Jurkat, Clone E6-1 (cell line): ENCODE results near the gene CEP128.

Experiments
- DNase-seq: peaks from one replicate; pipeline ENCODE4 v3.0.0-alpha.2; 2011; ENCODE audit warnings: low read depth, low spot score
- H3K4me3 ChIP-seq: 2 replicates; pipeline ENCODE4 v1.5.1; 2011; ENCODE audit warnings: mild to moderate bottlenecking, low read length, control low read depth, moderate library complexity

CEP128 gene

DNA sequence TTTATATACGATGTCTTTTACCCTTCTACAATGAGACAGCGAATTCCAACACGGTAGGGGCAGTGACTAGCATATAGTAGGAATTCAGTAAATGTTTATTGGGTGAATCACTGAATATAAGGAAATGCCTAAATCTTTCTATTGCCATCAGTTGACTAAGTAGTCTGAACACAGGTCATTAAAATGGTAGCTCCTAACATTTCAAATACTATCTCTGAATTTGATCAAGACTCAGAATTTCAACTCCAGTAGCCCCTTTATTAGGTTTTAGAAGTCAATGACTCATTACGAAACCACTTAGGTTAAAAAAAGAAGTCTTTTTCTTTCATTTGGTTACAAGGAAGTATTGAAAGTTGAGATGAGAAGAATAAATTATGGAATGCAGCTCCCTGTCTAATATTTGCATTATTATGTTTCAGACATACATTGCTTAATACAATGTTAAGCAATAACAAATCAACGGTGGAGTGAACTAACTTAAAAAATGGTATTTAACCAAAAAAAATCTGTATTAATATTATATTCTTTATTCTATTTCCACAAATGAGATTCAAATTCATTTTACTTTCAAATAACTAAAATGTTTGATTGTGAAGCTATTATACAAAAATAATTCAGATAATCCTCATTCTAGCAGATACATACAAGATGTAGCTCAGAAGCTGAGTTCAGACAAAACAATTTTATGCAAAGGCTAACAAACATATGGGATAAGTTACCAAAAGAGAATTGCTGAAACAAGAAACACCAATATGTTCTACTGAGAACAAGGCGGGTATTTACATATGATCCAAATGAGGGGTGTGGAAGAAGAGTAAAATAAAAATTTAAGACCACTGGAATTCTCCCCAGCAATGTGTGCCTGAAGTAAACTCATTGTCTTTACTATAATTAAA lies 302.7 kb downstream of the CEP128 start:
- no peak for DNase-seq

DNA sequence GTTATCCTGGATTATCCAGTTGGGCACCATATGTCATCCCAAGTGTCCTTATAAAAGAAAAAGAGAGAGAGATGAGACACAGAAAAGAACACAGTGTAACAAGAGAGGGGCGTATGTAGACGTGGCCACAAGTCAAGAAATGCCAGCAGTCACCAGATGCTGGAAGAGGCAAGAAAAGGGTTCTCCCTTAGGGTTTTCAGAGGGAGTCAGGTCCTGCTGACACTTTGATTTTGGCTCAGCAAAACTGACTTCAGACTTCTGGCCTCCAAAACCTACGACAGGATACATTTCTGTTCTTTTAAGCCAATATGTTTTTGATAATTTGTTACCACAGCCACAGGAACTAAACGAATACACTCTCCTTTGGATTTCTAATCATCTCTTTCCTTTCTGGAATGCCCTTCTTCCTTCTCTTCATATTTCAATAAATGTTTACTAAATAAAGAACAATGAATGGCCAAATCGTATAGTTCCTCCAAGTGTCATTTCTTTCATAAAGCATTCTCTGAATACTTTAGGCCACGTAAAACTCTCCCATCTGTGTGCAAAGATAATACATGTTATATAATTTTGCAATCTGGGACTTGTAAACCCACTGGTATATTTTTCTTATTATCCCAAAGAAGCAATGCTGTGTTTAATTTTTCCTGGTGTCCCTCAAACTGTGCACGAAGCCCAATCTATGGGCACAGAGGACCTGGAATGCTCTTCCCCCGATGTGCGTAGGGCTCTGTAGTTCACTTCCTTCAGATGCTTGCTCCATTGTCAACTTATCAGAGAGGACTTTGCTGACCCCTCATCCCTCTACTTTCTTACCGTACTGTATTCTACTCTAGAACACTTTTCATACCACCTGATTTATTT lies 303.6 kb downstream of the CEP128 start:
- H3K4me3 ChIP-seq, result no peak overlapping the region
- no peak for DNase-seq

More for the DNA sequence above, 302.7 kb downstream of the CEP128 start:
- no peak overlapping the region for H3K4me3 ChIP-seq

DNA sequence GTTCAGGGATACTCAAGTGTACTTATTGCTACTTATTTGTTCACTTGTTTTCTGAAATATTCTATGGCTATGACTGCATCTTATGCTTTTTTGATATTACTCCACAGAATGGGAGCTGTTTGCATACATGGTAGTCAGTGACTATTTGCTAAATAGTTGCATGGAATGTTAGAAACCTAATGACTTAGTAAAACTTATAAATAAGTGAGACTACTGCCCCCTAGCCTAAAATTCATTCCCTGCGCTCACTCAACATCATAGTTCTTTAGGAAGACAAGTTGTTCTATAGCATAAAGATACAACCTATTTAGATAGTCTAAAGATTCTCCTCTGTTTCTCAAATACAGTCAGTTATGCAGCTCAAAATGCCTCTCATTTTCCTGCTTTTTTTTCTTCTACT lies 305.5 kb downstream of the CEP128 start:
- peak; percentile 17 for DNase-seq
- no peak overlapping the region for H3K4me3 ChIP-seq

DNA sequence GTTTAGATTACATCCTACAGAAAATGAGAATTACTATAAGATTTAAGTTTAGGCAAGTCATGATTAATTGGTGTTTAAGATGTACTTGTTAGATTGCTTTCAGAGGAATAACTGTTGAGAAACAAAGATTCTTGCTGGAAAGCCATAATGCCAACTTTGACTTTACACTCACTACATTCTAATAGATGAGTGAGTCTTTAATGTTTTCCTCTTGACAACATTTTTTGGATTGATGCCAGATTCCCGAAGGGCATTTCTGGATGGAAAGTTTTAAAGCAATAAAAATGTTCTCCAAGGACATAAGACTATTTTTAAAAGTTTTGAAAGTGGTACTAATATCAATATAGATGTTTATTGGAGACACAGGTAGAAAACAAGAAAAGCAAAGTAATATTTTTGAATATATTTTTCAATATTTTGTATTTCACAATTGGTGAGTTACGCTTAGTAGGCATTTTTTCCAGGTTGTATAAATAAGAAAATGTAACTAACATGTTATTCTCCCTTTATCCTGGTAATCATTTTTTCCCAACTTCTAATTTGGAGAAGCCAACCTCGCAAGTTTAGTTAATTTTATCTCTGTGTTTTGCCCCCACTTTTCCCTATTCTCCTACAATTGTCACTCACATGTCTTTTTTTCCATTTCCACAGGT lies 307.3 kb downstream of the CEP128 start:
- no peak overlapping the region for H3K4me3 ChIP-seq
- no peak for DNase-seq

DNA sequence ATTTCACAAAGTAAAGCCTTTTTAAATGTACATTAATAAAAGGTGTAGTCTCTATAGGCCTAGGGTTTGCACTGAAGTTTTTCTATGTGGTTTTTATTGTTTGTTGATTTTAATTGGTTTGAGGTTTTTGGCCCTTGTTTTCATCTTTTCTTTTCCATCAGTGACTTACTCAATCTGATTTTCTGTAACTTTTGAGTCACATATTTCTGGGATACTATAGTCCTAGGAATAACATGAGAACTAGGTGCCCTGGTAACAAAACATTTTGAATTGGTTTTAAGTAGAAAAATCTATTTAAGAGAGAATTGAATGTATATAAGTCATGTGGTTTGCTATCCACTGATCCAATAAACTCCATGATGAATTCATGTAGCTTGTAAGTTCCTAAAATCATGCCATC lies 311.9 kb downstream of the CEP128 start:
- no peak for DNase-seq
- no peak overlapping the region for H3K4me3 ChIP-seq

DNA sequence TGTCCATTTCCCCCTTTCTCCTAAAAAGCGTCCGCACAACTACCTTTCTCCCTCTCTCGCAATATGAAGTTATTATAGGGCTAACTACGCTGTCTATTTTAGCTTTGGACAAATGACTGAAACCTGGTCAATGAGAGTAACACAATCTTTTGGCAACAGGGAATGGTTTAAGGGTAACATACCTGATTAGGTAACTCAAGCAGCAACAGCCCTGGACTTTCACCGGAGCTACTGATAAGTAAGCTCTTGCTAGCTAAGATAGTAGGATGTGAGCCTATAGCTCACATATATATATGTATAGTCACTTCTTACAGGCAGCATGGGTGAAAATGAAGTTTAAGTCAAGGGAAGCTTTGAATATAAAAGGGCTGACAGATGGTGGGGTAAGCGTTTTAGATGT lies 313.0 kb downstream of the CEP128 start:
- DNase-seq, result no peak

DNA sequence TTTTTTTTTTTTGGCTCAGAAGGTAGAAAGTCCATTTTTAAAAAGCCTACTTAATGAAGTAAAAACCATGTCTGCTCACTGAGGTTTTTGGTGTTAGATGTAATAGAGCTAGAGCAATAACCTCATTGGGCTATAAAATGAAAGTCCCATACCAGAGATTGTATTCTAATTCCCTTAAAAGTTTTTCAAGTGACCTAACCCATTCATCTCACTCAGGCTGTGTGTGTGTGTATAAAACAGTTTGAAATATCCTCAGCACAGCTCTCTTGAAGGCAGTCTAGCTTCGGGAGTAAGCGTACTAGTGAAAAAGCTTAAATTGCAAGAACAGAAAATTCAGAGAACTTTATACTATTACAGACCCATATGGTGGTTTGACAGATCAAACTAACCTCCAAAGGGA lies 313.8 kb downstream of the CEP128 start:
- no peak for DNase-seq
- no peak overlapping the region for H3K4me3 ChIP-seq

More for the DNA sequence above, 313.0 kb downstream of the CEP128 start:
- H3K4me3 ChIP-seq, result no peak overlapping the region

DNA sequence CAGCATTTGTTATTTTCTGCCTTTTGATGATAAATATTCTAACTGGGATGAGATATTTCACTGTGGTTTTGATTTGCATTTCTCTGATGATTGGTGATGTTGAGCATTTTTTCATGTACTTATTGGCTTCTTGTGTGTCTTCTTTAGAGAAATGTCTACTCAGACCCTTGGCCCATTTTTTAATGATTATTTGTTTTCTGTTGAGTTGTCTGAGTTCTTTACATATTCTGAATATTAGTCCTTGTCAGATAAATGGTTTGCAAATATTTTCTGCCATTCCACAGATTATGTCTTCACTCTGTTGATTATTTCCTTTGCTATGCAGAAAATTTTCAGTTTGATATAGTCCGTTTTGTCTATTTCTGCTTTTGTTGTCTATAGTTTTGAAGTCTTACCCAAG lies 317.0 kb downstream of the CEP128 start:
- no peak overlapping the region for H3K4me3 ChIP-seq
- DNase-seq, result no peak

DNA sequence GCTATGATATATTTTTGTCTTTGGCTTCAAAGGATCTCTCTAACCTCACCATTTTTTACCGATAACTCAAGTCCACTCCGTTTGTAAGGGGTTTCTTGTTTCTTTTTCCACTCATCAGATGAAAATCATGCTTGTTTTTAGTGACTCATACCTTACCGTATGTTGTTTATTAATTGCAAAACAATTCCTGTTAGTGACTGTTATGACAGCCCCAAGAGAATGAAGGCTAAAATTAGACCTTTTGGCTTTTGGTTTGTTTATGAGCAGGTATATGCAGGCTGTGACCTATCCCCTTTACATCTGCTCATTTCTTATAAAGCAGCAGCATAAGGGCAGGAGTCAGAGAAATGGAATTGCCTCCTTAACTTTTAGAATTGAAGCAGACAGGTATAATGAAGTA lies 319.8 kb downstream of the CEP128 start:
- no peak for DNase-seq
- H3K4me3 ChIP-seq, result no peak overlapping the region

DNA sequence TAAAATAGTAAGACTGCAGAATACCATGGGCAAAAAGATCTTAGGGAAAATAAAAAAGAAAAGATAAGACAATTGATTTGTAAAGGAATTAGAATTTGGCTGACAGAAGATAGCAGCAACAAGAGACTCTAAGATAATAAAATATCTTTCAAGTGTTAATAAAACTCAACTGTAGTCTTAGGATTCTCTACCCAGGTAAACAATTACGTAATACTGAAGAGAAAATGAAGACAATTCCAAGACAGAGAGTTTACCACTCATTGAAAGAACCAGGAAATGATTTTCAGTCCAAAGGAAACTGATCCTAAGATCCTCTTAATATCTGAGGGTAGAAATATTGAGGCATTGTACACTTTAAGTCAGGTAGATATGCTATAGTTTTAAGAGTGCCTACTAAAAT lies 321.1 kb downstream of the CEP128 start:
- H3K4me3 ChIP-seq, result no peak overlapping the region
- DNase-seq, result no peak

DNA sequence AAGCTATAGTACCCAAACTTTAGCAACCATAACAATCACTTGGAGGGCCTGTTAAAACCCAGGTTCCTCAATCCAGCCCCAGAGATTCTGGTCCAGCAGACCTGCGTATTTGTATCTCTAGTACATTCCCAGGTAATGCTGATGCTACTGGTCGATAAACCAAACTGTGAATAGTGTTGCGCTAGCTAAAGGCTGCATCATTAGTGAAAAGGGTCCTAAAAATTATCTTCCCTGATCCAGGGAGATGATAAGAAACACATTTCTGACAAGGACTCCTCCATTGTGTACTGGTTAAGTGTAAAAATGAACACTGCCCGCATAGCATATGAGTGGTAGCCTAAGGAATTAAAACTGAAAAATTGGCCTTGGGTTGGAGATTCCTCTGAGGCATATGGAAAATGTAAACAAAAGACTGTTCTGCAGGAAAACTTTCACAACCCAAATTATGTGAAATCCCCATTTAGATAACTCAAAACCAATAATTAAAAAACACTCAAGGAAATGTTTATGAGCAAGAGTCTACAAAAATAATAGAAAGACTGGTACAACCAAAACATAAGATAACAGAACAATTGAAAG lies 322.7 kb downstream of the CEP128 start:
- no peak for DNase-seq
- no peak overlapping the region for H3K4me3 ChIP-seq

DNA sequence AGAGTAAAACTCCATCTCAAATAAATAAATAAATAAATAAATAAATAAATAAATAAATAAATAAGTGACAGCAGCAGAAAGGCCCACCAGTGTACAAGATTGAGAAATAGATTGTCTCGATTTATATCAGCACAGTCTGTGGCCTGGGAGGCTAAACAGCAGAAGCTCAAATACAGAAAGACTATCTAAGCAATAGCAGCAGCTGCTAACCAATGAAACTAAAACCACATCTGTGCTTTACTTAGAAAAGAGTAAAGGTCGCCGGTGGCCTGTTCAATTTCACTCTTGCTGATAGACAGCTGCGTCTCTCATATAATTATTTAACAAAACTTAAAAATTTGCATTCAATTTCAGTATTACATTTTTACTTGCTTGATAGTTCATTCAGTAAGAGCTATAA lies 325.7 kb downstream of the CEP128 start:
- DNase-seq, result no peak
- no peak overlapping the region for H3K4me3 ChIP-seq

DNA sequence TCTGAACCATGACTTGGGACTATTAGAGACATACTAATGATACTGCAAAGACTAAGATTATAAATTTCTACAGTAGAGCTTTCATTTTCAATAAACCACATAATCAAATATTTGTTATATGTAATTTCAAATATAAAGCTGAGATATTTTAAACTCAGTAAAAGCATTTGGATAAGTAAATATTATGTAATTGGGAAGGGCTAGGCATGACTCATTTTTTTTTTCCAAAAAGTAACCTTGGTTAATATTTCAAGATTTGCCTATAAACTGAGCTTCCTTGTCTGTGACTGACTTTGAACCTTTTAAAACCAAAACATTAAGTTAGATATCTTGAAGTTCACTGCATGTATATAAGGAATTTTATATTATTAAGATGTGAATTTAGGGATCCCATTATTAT lies 332.5 kb downstream of the CEP128 start:
- no peak for DNase-seq
- H3K4me3 ChIP-seq, result no peak overlapping the region

DNA sequence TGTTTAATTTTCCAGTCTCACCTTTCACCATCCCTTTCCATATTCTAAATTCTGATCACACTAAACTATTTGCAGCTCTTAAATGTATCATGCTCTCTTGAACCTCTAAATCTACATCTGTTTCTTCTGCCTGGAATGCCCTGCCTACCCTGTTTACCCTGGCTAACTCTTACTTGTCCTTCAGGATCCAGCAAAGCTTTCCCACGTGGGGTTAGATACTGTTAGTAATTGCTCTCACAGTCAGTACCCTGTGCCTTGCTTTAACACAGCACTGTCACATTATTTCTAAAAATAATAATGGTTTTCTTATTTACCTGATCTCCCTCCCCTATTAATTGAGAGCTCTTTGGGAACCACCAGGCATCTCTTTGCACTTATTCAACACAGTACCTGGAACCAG lies 333.0 kb downstream of the CEP128 start:
- no peak overlapping the region for H3K4me3 ChIP-seq
- DNase-seq, result no peak

DNA sequence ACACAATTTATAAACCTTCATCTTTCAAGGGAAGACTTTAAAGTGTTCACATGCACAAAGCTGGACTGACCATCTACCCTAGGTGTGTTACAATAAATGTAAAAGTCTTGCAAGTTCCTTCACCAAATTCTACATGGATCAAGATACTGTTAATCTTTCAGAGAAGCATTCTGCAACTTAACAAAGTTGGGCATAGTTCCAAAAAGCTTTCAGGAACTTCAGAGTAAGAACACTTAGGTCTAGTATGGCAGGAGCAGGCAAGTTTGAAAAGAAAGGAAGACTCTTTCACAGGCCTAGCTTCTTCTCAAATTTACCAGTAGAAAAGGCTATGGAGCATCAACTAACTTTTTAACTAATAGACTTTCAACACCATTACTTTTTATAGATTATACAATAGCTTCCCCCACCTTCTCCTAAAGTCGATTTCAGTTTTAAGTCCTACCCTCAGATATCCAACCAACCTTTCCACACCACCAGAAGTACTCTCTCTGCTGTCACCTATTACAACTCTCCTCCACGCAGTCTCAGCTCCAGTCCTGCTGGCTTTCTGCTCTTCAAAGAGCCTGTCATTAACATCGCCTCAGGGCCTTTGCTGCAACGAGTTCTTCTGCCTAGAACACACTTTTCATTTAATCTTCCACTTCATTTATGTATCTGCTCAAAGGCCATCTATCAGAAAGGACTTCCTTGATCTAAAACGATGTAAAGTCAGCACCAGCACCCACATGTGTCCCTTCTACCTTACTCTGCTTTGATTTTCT lies 333.9 kb downstream of the CEP128 start:
- H3K4me3 ChIP-seq, result no peak overlapping the region
- DNase-seq, result no peak

DNA sequence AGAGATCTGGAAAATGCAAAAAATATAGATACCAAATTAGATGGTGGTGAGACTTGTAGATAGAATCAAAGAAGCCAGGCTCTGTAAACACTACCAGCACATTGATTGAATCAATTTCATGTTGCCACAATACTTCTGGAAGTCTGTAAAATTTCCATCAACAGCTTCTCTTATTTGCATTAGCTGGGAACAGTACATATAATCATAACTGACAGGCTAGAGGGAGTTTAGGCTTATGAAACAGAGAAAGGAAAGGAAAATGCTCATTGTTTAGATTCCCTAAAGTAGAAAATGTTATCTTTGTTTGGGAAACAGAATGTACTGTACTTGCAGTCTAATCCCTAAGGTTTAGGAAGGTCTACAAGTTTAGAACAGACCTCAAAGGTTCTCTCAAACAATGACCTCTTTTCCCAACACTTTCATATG lies 335.2 kb downstream of the CEP128 start:
- no peak for DNase-seq
- H3K4me3 ChIP-seq, result no peak overlapping the region

DNA sequence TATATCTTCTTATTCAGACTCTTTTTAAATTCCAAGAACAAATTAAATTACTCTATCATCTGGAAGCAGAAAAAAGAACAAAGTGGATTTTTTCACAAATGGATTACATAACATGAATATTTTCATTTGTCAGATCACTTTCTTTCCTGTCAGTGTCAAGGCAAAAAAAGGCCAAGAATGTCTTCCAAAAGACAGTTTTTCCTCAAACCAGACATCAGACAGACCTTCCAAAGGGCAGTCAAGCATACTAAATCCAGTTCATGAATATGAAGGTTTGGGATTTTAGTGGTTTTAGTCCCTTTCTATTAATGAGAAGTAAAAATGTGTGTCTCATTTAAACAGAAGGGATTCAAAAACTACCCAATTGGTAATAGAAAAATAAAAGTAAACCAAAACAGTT lies 336.0 kb downstream of the CEP128 start:
- no peak for DNase-seq

DNA sequence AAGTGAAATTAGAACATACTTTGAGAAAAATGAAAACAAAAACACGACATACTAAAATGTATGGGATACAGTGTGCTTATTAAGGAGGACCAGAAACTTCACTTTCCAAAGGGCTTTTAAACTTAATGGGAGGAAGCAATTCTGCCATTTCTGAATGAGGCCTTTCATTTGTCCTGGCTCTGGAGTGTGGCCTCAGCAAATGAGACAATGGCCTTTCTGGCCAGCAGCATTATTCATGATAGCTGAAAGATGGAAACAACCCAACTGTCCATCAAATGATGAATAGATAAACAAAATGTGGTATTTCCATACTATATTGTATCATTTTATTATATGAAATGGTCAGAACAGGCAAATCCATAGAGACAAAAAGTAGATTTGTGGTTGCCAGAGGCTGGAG lies 338.6 kb downstream of the CEP128 start:
- no peak overlapping the region for H3K4me3 ChIP-seq
- DNase-seq, result no peak

More for the DNA sequence above, 336.0 kb downstream of the CEP128 start:
- H3K4me3 ChIP-seq, result no peak overlapping the region
